Body of pancreas (tissue), 4 donors: Measurements from ENCODE around the gene DAW1. TPM values are rescaled to one million over a fixed set of nuclear protein-coding genes. Genes with fewer than 3 reads are reported as not detected.
A peak's percentile ranks its signal among the peaks of the same experiment; 100 is the strongest.

Experiments
- ATAC-seq: fragments of 150-250 bp; one replicate; pipeline ENCODE4 v1.9.1; 2016
- DNase-seq, 4 donors: peaks; one replicate each; pipeline ENCODE4 v3.0.0-alpha.2; 2019
- H3K27ac ChIP-seq, 4 donors: fragments of 200-600 bp; sonication (generic); 1 replicate in 3 of 4; 2 replicates in 1 of 4; pipeline versions ENCODE4 v1.5.1 to v1.6.1; 2016 to 2019; ENCODE audit warnings: mild to moderate bottlenecking in 1 of 4, mixed read lengths in 1 of 4, moderate library complexity in 1 of 4
- H3K27me3 ChIP-seq, 2 donors: fragments of 200-600 bp; sonication (generic); one replicate each; pipeline ENCODE4 v1.6.0; 2016; ENCODE audit warnings: mild to moderate bottlenecking in 1 of 2
- H3K36me3 ChIP-seq, 2 donors: fragments of 200-600 bp; sonication (generic); replicated peaks in 1 of 2; 2 replicates each; pipeline ENCODE4 v1.5.1; 2016; ENCODE audit warnings: low read depth in 2 of 2; ENCODE audit not compliant: insufficient read depth in 1 of 2
- H3K4me1 ChIP-seq: fragments of 200-600 bp; sonication (generic); one replicate; pipeline ENCODE4 v1.6.0; 2016
- H3K4me3 ChIP-seq, 2 donors: fragments of 200-600 bp; sonication (generic); 1 replicate in 1 of 2; 2 replicates in 1 of 2; pipeline ENCODE4 v1.5.1; 2016 to 2019
- H3K9me3 ChIP-seq, 3 donors: fragments of 200-600 bp; sonication (generic); 1 replicate in 2 of 3; 2 replicates in 1 of 3; pipeline ENCODE4 v1.5.1; 2016
- CTCF ChIP-seq, 7 experiments: fragments of 450-650 bp in 4 of 7; fragments of 200-600 bp in 3 of 7; sonication (generic) in 3 of 7; IDR thresholded peaks; one replicate each; pipeline ENCODE4 v1.5.1; 2016 to 2019; ENCODE audit warnings: antibody characterized with exemption in 7 of 7
- POLR2A ChIP-seq, 3 donors: fragments of 450-650 bp; IDR thresholded peaks; one replicate each; pipeline ENCODE4 v1.6.1; 2016; ENCODE audit warnings: antibody characterized with exemption in 3 of 3, mild to moderate bottlenecking in 2 of 3
- WGBS, 2 donors: methylation state at CpG; one replicate each; pipeline ENCODE4 v1.1.5; 2017; 5-methylcytosine and 5-hydroxymethylcytosine counted together
- intact Hi-C: fragments of 100-400 bp; cut with DNase I; formaldehyde crosslinking; loops from one replicate; pipeline ENCODE4 v1.15.1; 2023
- total RNA-seq, 2 donors: library from RNA; depleted of rRNA; stranded (reverse); fragments of >200 nt; gene quantifications; one replicate each; pipeline ENCODE4 v1.1.0, GENCODE V29; 2016

Gene DAW1
- total RNA-seq, 2 donors from 2014 or later, result not detected

GRCh38 chr2:227939271-227940027 is 68.0 kb downstream of the DAW1 start:
- H3K4me1 ChIP-seq, result no peaks in the 10 kb centered on the region
- peak in 3 of 4 donors; percentile 15 to 27 (median 19) for DNase-seq

GRCh38 chr2:227942021-227942420 is 70.6 kb downstream of the DAW1 start:
- no peak for ATAC-seq
- no peaks in the 10 kb centered on the region for H3K36me3 ChIP-seq
- TF ChIP-seq CTCF (IDR thresholded peaks at IDR 0.05) (no peak), POLR2A (IDR thresholded peaks at IDR 0.05) (no peak)
- no peak overlapping the region for H3K4me3 ChIP-seq
- WGBS, 2 donors, result 82 to 88% methylated on average over 2 of the region's 2 CpGs
- H3K27me3 ChIP-seq, result no peaks in the 10 kb centered on the region
- H3K9me3 ChIP-seq, result no peaks in the 10 kb centered on the region
- no peaks in the 10 kb centered on the region for H3K4me1 ChIP-seq
- DNase-seq, result no peak
- H3K27ac ChIP-seq, result no peak overlapping the region
- intact Hi-C loops, result no loop called here

More at GRCh38 chr2:227939271-227940027, 68.0 kb downstream of the DAW1 start:
- Histone ChIP-seq H3K36me3 (no peaks in the 10 kb centered on the region), H3K27me3 (no peaks in the 10 kb centered on the region), H3K27ac (no peak overlapping the region), H3K4me3 (no peak overlapping the region), H3K9me3 (no peaks in the 10 kb centered on the region)
- TF ChIP-seq POLR2A (IDR thresholded peaks at IDR 0.05) (no peak), CTCF (IDR thresholded peaks at IDR 0.05) (peak in 6 of 7 experiments; percentile 23 to 53 (median 41))
- ATAC-seq, result no peak
- intact Hi-C loops, result no loop called here
- 36 to 43% methylated on average over 11 of the region's 11 CpGs for WGBS, 2 donors

GRCh38 chr2:227942965-227943364 is 71.5 kb downstream of the DAW1 start:
- no peak for DNase-seq
- no peak for TF ChIP-seq CTCF (IDR thresholded peaks at IDR 0.05)
- TF ChIP-seq POLR2A (IDR thresholded peaks at IDR 0.05), result no peak
- intact Hi-C loops, result no loop called here
- ATAC-seq, result no peak
- Histone ChIP-seq H3K27ac (no peak overlapping the region), H3K9me3 (no peaks in the 10 kb centered on the region), H3K4me1 (no peaks in the 10 kb centered on the region), H3K27me3 (no peaks in the 10 kb centered on the region), H3K36me3 (no peaks in the 10 kb centered on the region), H3K4me3 (no peak overlapping the region)
- 84 to 90% methylated on average over 2 of the region's 2 CpGs for WGBS, 2 donors

- WGBS, 2 donors, result 65 to 79% methylated on average over 3 of the region's 3 CpGs
- Histone ChIP-seq H3K27ac (no peak overlapping the region), H3K4me3 (no peak overlapping the region), H3K9me3 (no peaks in the 10 kb centered on the region), H3K27me3 (no peaks in the 10 kb centered on the region), H3K4me1 (no peaks in the 10 kb centered on the region), H3K36me3 (no peaks in the 10 kb centered on the region)
- intact Hi-C loops, result no loop called here
- TF ChIP-seq POLR2A (IDR thresholded peaks at IDR 0.05) (no peak), CTCF (IDR thresholded peaks at IDR 0.05) (no peak)
- DNase-seq (no peak), ATAC-seq (no peak)
Measured at GRCh38 chr2:227960317-227960716, 88.9 kb downstream of the DAW1 start.
